Fibroblast of lung (primary cell): ENCODE measurements around the gene FAM118A. TPM values are rescaled to one million over a fixed set of nuclear protein-coding genes. Genes with fewer than 3 reads are reported as not detected.

Source experiments
- DNase-seq, 2 donors: peaks; one replicate each; pipeline versions ENCODE4 v3.0.0 to v3.0.0-alpha.2; 2010; ENCODE audit warnings: low read depth in 2 of 2
- H2AFZ ChIP-seq: 2 replicates; pipeline ENCODE4 v1.5.1; 2012; ENCODE audit warnings: low read length, control low read depth, inconsistent platforms
- H3K27ac ChIP-seq: 2 replicates; pipeline ENCODE4 v1.5.1; 2011; ENCODE audit warnings: low read length, control low read depth; ENCODE audit not compliant: insufficient read depth
- H3K27me3 ChIP-seq: 2 replicates; pipeline ENCODE4 v1.5.1; 2011; ENCODE audit warnings: mild to moderate bottlenecking, low read length; ENCODE audit not compliant: control insufficient read depth, insufficient read depth
- H3K36me3 ChIP-seq: 2 replicates; pipeline ENCODE4 v1.5.1; 2011; ENCODE audit warnings: low read length; ENCODE audit not compliant: control insufficient read depth, insufficient read depth
- H3K4me1 ChIP-seq: 2 replicates; pipeline ENCODE4 v1.5.1; 2011; ENCODE audit warnings: low read length; ENCODE audit not compliant: control insufficient read depth, insufficient read depth; ENCODE audit errors: extremely low read depth
- H3K4me2 ChIP-seq: 2 replicates; pipeline ENCODE4 v1.5.1; 2011; ENCODE audit warnings: low read length, control low read depth; ENCODE audit not compliant: insufficient read depth; ENCODE audit errors: extremely low read depth
- H3K4me3 ChIP-seq, 4 experiments: fragments of 200-600 bp in 1 of 4; sonication (generic) in 1 of 4; replicated peaks in 1 of 4; 2 replicates each; pipeline ENCODE4 v1.5.1; 2011 to 2016; ENCODE audit warnings: low read length in 4 of 4, low read depth in 3 of 4, mild to moderate bottlenecking in 3 of 4, control low read depth in 2 of 4, inconsistent platforms in 1 of 4, mixed read lengths in 1 of 4; ENCODE audit not compliant: insufficient read depth in 1 of 4; ENCODE audit errors: control extremely low read depth in 1 of 4
- H3K79me2 ChIP-seq: 2 replicates; pipeline ENCODE4 v1.5.1; 2012; ENCODE audit warnings: mild to moderate bottlenecking, low read length, inconsistent platforms; ENCODE audit not compliant: control insufficient read depth, insufficient read depth
- H3K9ac ChIP-seq: 2 replicates; pipeline ENCODE4 v1.5.1; 2011; ENCODE audit warnings: mild to moderate bottlenecking, low read length, control low read depth; ENCODE audit not compliant: insufficient read depth
- H3K9me3 ChIP-seq: 2 replicates; pipeline ENCODE4 v1.5.1; 2012; ENCODE audit warnings: low read depth, low read length; ENCODE audit not compliant: control insufficient read depth, insufficient read depth
- H4K20me1 ChIP-seq: 2 replicates; pipeline ENCODE4 v1.5.1; 2011; ENCODE audit warnings: low read length; ENCODE audit not compliant: control insufficient read depth, insufficient read depth; ENCODE audit errors: extremely low read depth
- EZH2 ChIP-seq: IDR thresholded peaks from 2 replicates; pipeline ENCODE4 v1.5.1; 2012; ENCODE audit warnings: low read length, control low read depth, mild to moderate bottlenecking; ENCODE audit errors: missing control alignments
- polyA plus RNA-seq, 2 donors: library from polyadenylated mRNA; depleted of rRNA in 1 of 2; stranded (reverse) in 1 of 2; unstranded in 1 of 2; fragments of >200 nt; gene quantifications; 2 replicates each; pipeline ENCODE4 v1.2.1, GENCODE V29; 2011 to 2012; ENCODE audit warnings: missing spikeins in 1 of 2
- total RNA-seq: library from RNA; depleted of rRNA; stranded (reverse); fragments of >200 nt; gene quantifications from 2 replicates; pipeline ENCODE4 v1.2.1, GENCODE V29; 2014
- TF ChIP-seq, protein P1 (sequence below), 2 donors: IDR thresholded peaks in 1 of 2; conservative IDR thresholded peaks in 1 of 2; 1 replicate in 1 of 2; 2 replicates in 1 of 2; pipeline ENCODE4 v1.5.1; 2011 to 2012; ENCODE audit warnings: low read length in 2 of 2, control low read depth in 1 of 2, inconsistent platforms in 1 of 2, low read depth in 1 of 2, mild to moderate bottlenecking in 1 of 2

The FAM118A gene
- total and polyA plus RNA-seq, 2 donors (not counting 1 experiment from before 2014, with no cell fraction given): 16.5 to 18.0 TPM

DNA sequence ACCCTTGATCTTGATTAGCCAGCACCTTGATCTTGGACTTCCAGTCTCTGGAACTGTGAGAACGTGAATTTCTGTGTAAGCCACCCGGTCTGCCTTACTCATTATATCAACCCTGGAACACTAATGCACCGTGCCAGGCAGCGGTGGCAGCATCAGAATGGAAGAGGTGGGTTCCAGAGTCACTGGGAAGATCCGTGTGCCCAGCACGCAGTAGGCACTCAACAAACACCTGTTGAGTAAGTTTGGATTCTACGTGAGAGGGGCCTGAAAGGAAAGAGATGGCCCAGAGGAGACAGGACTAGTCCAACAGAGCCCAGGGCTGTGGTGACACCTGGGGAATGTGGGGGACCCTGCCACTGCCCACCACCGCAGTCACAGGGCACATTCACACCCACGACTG is 31.6 kb upstream of the FAM118A start:
- Histone ChIP-seq H3K4me1 (peaks cover 4% of the 10 kb centered on the region), H3K27me3 (peaks cover 3% of the 10 kb centered on the region), H3K36me3 (no peaks in the 10 kb centered on the region), H3K27ac (no peak overlapping the region), H4K20me1 (no peaks in the 10 kb centered on the region), H3K79me2 (no peaks in the 10 kb centered on the region), H3K9me3 (no peaks in the 10 kb centered on the region), H3K4me3 (no peak overlapping the region), H3K9ac (no peak overlapping the region), H3K4me2 (no peak overlapping the region), H2AFZ (no peak overlapping the region)
- DNase-seq: no peak
- TF ChIP-seq, protein P1, sequence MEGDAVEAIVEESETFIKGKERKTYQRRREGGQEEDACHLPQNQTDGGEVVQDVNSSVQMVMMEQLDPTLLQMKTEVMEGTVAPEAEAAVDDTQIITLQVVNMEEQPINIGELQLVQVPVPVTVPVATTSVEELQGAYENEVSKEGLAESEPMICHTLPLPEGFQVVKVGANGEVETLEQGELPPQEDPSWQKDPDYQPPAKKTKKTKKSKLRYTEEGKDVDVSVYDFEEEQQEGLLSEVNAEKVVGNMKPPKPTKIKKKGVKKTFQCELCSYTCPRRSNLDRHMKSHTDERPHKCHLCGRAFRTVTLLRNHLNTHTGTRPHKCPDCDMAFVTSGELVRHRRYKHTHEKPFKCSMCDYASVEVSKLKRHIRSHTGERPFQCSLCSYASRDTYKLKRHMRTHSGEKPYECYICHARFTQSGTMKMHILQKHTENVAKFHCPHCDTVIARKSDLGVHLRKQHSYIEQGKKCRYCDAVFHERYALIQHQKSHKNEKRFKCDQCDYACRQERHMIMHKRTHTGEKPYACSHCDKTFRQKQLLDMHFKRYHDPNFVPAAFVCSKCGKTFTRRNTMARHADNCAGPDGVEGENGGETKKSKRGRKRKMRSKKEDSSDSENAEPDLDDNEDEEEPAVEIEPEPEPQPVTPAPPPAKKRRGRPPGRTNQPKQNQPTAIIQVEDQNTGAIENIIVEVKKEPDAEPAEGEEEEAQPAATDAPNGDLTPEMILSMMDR (conservative IDR thresholded peaks at IDR 0.05 in 1 of 2, IDR thresholded peaks at IDR 0.05 in 1 of 2; ENCODE audit: low read depth in 1 of 2, low read length in 2 of 2): no peak
- TF ChIP-seq EZH2: no peak

DNA sequence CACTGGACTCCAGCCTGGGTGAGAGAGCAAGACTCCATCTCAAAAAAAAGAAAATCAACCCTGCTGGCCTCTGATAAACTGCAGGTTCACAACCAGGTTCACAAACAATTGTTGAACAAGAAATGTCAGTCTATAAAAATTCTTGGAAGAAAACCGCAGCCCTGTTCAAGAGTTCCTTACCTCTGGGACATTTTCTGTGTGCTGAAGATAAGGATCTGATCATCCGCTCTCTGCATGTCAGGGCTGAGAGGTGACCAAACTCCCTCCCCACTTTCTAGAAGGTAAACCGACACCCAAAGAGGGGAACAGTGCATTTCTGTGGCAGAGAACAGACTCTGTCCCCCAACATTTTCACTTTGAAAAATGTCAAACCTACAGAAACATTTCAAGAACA is 29.1 kb upstream of the FAM118A start:
- Histone ChIP-seq H3K36me3 (no peaks in the 10 kb centered on the region), H3K4me3 (no peak overlapping the region), H4K20me1 (no peaks in the 10 kb centered on the region), H3K9ac (no peak overlapping the region), H3K9me3 (no peaks in the 10 kb centered on the region), H3K4me2 (no peak overlapping the region), H3K27ac (no peak overlapping the region), H3K4me1 (peaks cover 4% of the 10 kb centered on the region), H3K27me3 (peaks cover 16% of the 10 kb centered on the region), H2AFZ (no peak overlapping the region), H3K79me2 (no peaks in the 10 kb centered on the region)
- TF ChIP-seq, protein P1 (conservative IDR thresholded peaks at IDR 0.05 in 1 of 2, IDR thresholded peaks at IDR 0.05 in 1 of 2; ENCODE audit: low read depth in 1 of 2, low read length in 2 of 2): no peak
- no peak for TF ChIP-seq EZH2
- DNase-seq: no peak

DNA sequence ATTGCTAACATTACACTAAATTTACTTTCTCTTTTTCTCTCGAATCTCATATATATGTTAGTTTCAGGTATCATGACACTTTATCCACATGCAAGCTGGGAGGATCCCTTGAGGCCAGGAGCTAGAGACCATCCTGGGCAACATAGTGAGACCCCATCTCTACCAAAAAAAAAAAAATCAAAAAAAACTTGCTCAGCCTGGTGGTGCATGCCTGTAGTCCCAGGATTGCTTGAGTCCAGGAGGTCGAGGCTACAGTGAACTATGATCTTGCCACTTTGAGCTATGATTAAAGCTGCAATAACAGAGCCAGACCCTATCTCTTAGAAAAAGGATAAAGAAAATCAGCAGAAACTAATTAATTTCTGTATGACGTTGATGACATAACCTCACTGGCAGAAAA is 28.7 kb upstream of the FAM118A start:
- Histone ChIP-seq H3K79me2 (no peaks in the 10 kb centered on the region), H3K27ac (no peak overlapping the region), H3K27me3 (peaks cover 21% of the 10 kb centered on the region), H4K20me1 (no peaks in the 10 kb centered on the region), H3K36me3 (no peaks in the 10 kb centered on the region), H3K9ac (no peak overlapping the region), H3K4me2 (no peak overlapping the region), H2AFZ (no peak overlapping the region), H3K9me3 (no peaks in the 10 kb centered on the region), H3K4me1 (peaks cover 4% of the 10 kb centered on the region), H3K4me3 (no peak overlapping the region)
- no peak for DNase-seq
- TF ChIP-seq, protein P1 (conservative IDR thresholded peaks at IDR 0.05 in 1 of 2, IDR thresholded peaks at IDR 0.05 in 1 of 2; ENCODE audit: low read depth in 1 of 2, low read length in 2 of 2): no peak
- TF ChIP-seq EZH2: no peak
